ENCODE measurements around the gene FCGR2B. TPM values are rescaled to one million over a fixed set of nuclear protein-coding genes. Genes with fewer than 3 reads are reported as not detected.
A peak's percentile ranks its signal among the peaks of the same experiment; 100 is the strongest.

FCGR2B gene
- total and polyA plus RNA-seq, 2 of the 13 experiments (the other 11 are each of a cell fraction or from before 2014, with no cell fraction given) = not detected

GRCh38 chr1:161702250-161702649 is 39.3 kb downstream of the FCGR2B start (continued):
- TF ChIP-seq MYPOP (CRISPR knock-in tag; IDR thresholded peaks at IDR 0.05) (no peak), GTF3A (CRISPR knock-in tag; conservative IDR thresholded peaks at IDR 0.05) (0 out of 2 replicates have a peak, but pooled peaks have one; percentile 63), ZSCAN9 (CRISPR knock-in tag; IDR thresholded peaks at IDR 0.05; ENCODE audit: borderline replicate concordance) (no peak; the same call in 1 of the 2 replicates), HDAC1 (CRISPR knock-in tag; IDR thresholded peaks at IDR 0.05) (no peak; the same call in 1 of the 2 replicates), RFX5 (IDR thresholded peaks at IDR 0.05; ENCODE audit: low read depth, low read length) (no peak), MAFF (IDR thresholded peaks at IDR 0.05; ENCODE audit: low read depth, low read length) (no peak), CC2D1A (CRISPR knock-in tag; IDR thresholded peaks at IDR 0.05) (no peak), ZNF816 (CRISPR knock-in tag; IDR thresholded peaks at IDR 0.05; ENCODE audit: borderline replicate concordance) (no peak), PAX8 (CRISPR knock-in tag; IDR thresholded peaks at IDR 0.05; ENCODE audit: borderline replicate concordance) (no peak), ZNF326 (CRISPR knock-in tag; IDR thresholded peaks at IDR 0.05; ENCODE audit: borderline replicate concordance) (no peak), BRD4 (CRISPR knock-in tag; IDR thresholded peaks at IDR 0.05) (no peak), ZBTB38 (CRISPR knock-in tag; IDR thresholded peaks at IDR 0.05) (no peak), TFDP2 (CRISPR knock-in tag; IDR thresholded peaks at IDR 0.05) (no peak), SIX4 (CRISPR knock-in tag; IDR thresholded peaks at IDR 0.05) (no peak), ZNF850 (CRISPR knock-in tag; conservative IDR thresholded peaks at IDR 0.05) (no peak), ZNF724P (CRISPR knock-in tag; IDR thresholded peaks at IDR 0.05; ENCODE audit: borderline replicate concordance) (no peak), ZNF501 (CRISPR knock-in tag; IDR thresholded peaks at IDR 0.05) (no peak), ZNF430 (CRISPR knock-in tag; IDR thresholded peaks at IDR 0.05) (no peak), AHR (CRISPR knock-in tag; IDR thresholded peaks at IDR 0.05) (no peak), ZNF281 (CRISPR knock-in tag; IDR thresholded peaks at IDR 0.05; ENCODE audit: borderline replicate concordance) (no peak), ZFAT (CRISPR knock-in tag; conservative IDR thresholded peaks at IDR 0.05) (no peak), ZNF773 (CRISPR knock-in tag; IDR thresholded peaks at IDR 0.05; ENCODE audit: borderline replicate concordance) (no peak), SRSF4 (IDR thresholded peaks at IDR 0.05; ENCODE audit: low read depth, low read length, poor library complexity, severe bottlenecking) (no peak), ZNF331 (CRISPR knock-in tag; IDR thresholded peaks at IDR 0.05) (peak; percentile 95), BCL6 (CRISPR knock-in tag; IDR thresholded peaks at IDR 0.05) (peak; percentile 86), RBM22 (optimal IDR thresholded peaks at IDR 0.05; ENCODE audit: low read length) (no peak), NFIC (IDR thresholded peaks at IDR 0.05; ENCODE audit: low read length) (no peak), NR2C2 (CRISPR knock-in tag; IDR thresholded peaks at IDR 0.05; ENCODE audit: borderline replicate concordance) (no peak)
- TF ChIP-seq, protein P1, sequence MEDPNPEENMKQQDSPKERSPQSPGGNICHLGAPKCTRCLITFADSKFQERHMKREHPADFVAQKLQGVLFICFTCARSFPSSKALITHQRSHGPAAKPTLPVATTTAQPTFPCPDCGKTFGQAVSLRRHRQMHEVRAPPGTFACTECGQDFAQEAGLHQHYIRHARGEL (CRISPR knock-in tag; IDR thresholded peaks at IDR 0.05) = no peak
